Measurements from ENCODE around the gene KMT2C.

DNA sequence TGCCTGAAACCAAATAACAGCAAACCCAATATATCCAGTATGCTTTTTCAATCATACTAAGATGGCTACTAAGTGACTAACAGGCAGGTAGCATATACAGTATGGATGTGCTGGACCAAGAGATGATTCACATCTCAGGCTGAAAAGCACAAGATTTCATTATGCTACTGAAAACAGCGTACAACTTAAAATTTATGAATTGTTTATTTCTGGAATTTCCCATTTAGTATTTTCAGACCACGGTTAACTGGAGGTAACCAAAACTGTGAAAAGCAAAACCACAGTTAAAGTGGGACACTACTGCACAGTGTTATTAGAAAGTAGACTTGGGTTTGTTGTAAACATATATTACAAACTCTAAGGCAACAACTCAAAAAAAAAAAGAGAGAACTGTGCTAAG, 91.5 kb downstream of the KMT2C start:
- TF ChIP-seq, protein P1, sequence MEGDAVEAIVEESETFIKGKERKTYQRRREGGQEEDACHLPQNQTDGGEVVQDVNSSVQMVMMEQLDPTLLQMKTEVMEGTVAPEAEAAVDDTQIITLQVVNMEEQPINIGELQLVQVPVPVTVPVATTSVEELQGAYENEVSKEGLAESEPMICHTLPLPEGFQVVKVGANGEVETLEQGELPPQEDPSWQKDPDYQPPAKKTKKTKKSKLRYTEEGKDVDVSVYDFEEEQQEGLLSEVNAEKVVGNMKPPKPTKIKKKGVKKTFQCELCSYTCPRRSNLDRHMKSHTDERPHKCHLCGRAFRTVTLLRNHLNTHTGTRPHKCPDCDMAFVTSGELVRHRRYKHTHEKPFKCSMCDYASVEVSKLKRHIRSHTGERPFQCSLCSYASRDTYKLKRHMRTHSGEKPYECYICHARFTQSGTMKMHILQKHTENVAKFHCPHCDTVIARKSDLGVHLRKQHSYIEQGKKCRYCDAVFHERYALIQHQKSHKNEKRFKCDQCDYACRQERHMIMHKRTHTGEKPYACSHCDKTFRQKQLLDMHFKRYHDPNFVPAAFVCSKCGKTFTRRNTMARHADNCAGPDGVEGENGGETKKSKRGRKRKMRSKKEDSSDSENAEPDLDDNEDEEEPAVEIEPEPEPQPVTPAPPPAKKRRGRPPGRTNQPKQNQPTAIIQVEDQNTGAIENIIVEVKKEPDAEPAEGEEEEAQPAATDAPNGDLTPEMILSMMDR (IDR thresholded peaks at IDR 0.05) = no peak
- TF ChIP-seq POLR2A (IDR thresholded peaks at IDR 0.05) = no peak
